Measurements from ENCODE around the gene MLANA. TPM values are rescaled to one million over a fixed set of nuclear protein-coding genes. Genes with fewer than 3 reads are reported as not detected.

The MLANA gene
- total RNA-seq, 1 donor: not detected

DNA sequence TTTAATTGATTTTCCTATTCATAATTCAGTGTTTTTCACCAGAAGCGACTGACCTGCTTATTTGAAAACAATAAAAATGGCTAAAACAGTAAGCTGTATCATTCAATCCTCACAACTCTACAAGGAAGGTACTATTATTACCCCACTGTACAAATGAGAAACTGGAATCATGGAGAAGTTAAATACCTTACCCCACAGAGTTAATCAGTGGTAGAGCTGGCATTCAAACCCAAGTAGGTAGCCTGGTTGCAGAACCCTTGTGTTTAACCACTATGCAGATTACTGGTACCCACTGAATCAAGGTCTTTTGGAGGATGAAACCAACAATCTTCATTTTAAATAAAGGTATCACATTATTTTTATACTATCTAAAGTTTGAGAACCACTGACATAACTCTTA lies 59.6 kb downstream of the MLANA start:
- DNase-seq (ENCODE audit: low read depth): no peak
- no peak for TF ChIP-seq CTCF (IDR thresholded peaks at IDR 0.05; ENCODE audit: insufficient read depth, low read length)
- no peak overlapping the region for H3K4me3 ChIP-seq (ENCODE audit: low read depth, low read length)

DNA sequence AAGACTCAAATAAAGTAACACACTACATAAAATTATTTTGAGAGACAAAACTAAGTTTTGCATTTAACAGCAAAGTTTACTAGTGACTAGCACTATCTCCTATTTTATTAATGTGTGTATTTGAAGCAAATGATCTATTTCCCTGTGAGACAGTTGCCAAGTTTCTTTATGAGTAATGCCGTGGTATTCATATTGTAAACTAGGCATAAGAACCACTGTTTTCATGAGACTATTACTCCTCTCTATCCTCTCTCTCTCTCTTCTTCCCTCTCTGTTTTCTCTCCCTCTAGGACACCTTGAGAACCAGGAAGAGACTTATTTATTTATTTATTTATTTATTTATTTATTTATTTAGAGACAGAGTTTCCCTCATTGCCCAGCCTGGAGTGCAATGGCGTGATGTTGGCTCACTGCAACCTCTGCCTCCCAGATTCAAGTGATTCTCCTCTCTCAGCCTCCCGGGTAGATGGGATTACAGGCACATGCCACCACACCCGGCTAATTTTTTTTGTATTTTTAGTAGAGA lies 61.1 kb downstream of the MLANA start:
- DNase-seq (ENCODE audit: low read depth): peak; percentile 64
- no peak for TF ChIP-seq CTCF (IDR thresholded peaks at IDR 0.05; ENCODE audit: insufficient read depth, low read length)
- H3K4me3 ChIP-seq (ENCODE audit: low read depth, low read length): no peak overlapping the region

DNA sequence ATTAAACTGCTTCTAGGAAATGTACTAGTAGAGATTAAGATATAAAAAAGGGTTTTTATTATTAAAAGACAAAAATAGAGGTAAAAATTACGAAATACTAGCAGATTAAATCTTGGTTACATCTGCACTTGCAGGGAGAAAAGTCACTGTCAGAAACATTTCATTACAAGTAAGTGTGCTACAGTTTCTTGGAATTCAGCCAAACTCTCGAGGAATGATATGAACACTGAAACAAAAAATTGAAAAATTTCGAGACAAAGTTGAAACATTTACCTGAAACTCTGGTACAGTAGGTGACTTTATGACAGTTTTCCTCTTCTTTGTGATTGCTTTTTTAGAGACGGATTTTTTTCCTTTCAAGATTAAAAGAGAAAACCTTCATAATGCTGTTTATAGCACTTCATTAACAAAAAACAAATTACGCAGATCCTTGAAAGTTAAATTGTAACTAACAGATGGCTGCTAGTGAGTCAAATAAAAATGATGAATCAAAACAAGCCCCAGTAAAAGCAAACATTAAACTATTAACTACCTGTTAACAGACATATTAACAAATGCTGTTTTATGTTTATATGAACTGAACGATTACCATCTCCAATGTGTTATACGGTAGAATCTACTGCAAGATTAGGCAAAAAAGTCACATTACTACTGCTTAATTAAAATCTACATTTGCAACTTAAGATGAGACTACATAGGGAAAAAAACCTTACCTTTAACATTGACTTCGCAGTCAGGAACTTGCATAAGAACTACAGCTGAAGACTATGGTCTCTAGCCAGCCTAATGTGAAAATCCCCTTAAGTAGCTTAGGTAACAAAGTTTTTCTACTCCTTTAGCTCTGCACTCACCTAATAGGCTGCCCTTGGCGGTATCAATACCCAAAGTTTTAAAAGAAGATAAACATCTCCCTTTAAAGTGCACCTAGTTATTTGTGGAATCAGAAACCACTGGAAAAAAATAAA lies 63.3 kb downstream of the MLANA start:
- TF ChIP-seq CTCF (IDR thresholded peaks at IDR 0.05; ENCODE audit: insufficient read depth, low read length): no peak
- H3K4me3 ChIP-seq (ENCODE audit: low read depth, low read length): no peak overlapping the region
- no peak for DNase-seq (ENCODE audit: low read depth)

DNA sequence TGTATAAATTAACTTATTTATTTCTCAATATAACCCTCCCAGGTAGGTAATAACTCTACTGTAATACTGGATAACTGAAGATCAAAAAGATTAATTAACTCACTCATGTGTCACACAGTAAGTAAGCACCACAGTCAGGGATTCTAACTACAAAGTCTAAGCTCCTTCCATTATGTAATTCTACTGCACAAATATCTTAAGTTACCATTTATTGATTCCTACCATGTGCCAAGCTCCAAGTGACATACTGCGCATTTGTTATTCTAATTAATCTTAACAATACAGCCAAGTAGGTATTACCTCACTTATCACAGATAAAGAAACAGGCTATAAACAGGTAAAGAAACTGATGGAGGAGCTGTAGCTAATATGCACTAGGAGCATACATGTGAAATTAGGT lies 66.5 kb downstream of the MLANA start:
- DNase-seq (ENCODE audit: low read depth): no peak
- no peak for TF ChIP-seq CTCF (IDR thresholded peaks at IDR 0.05; ENCODE audit: insufficient read depth, low read length)
- H3K4me3 ChIP-seq (ENCODE audit: low read depth, low read length): no peak overlapping the region

- H3K4me3 ChIP-seq (ENCODE audit: low read depth, low read length): no peak overlapping the region
- TF ChIP-seq CTCF (IDR thresholded peaks at IDR 0.05; ENCODE audit: insufficient read depth, low read length): no peak
- DNase-seq (ENCODE audit: low read depth): no peak
These were observed 67.6 kb downstream of the MLANA start for GRCh38 chr9:5958273-5958672.

Other genes with a start within 250 kb of the MLANA start
- 9.0 and 9.4 TPM in 2 replicates for gene ERMP1, start 57.8 kb upstream of the MLANA start, total RNA-seq (ENCODE audit: low replicate concordance)
- 19.9 and 37.7 TPM in 2 replicates for gene RANBP6, start 124.7 kb downstream of the MLANA start, total RNA-seq (ENCODE audit: low replicate concordance)